Forelimb muscle (tissue), 1 donor: ENCODE measurements around the gene NECTIN1. TPM values are rescaled to one million over a fixed set of nuclear protein-coding genes. Genes with fewer than 3 reads are reported as not detected.

Experiments used
- DNase-seq: peaks from one replicate; pipeline ENCODE4 v3.0.0-alpha.2; 2013; ENCODE audit warnings: low read depth
- polyA plus RNA-seq: library from polyadenylated mRNA; unstranded; fragments of 120-200 nt; gene quantifications from one replicate; pipeline ENCODE4 v1.2.1, GENCODE V29; 2013; ENCODE audit not compliant: insufficient read length

NECTIN1 gene
- polyA plus RNA-seq, 1 donor = 20.0 TPM

- no peak for DNase-seq
These were observed 26.5 kb upstream of the NECTIN1 start for GRCh38 chr11:119755356-119756071.

- DNase-seq = no peak
These were observed 25.8 kb upstream of the NECTIN1 start for GRCh38 chr11:119754656-119755355.

- DNase-seq = no peak
These were observed 25.2 kb upstream of the NECTIN1 start for GRCh38 chr11:119754199-119754598.

GRCh38 chr11:119752946-119753345 lies 23.9 kb upstream of the NECTIN1 start:
- DNase-seq = no peak

GRCh38 chr11:119752345-119752871 lies 23.4 kb upstream of the NECTIN1 start:
- DNase-seq = no peak

- DNase-seq = no peak
These were observed 21.1 kb upstream of the NECTIN1 start for GRCh38 chr11:119750056-119750455.

- no peak for DNase-seq
These were observed 20.1 kb upstream of the NECTIN1 start for GRCh38 chr11:119749006-119749565.

GRCh38 chr11:119747868-119748660 lies 19.1 kb upstream of the NECTIN1 start:
- DNase-seq = no peak

- no peak for DNase-seq
These were observed 17.0 kb upstream of the NECTIN1 start for GRCh38 chr11:119745776-119746535.

GRCh38 chr11:119745112-119745511 lies 16.1 kb upstream of the NECTIN1 start:
- no peak for DNase-seq

GRCh38 chr11:119744577-119744976 lies 15.6 kb upstream of the NECTIN1 start:
- no peak for DNase-seq

- DNase-seq = no peak
These were observed 14.0 kb upstream of the NECTIN1 start for GRCh38 chr11:119743006-119743405.

- no peak for DNase-seq
These were observed 13.4 kb upstream of the NECTIN1 start for GRCh38 chr11:119742263-119742861.

GRCh38 chr11:119741369-119742262 lies 12.6 kb upstream of the NECTIN1 start:
- no peak for DNase-seq

- DNase-seq = no peak
These were observed 11.0 kb upstream of the NECTIN1 start for GRCh38 chr11:119739975-119740374.

- DNase-seq = no peak
These were observed 10.2 kb upstream of the NECTIN1 start for GRCh38 chr11:119739021-119739703.

- DNase-seq = no peak
These were observed 9.0 kb upstream of the NECTIN1 start for GRCh38 chr11:119738059-119738439.

GRCh38 chr11:119737366-119738058 lies 8.5 kb upstream of the NECTIN1 start:
- no peak for DNase-seq

GRCh38 chr11:119734788-119735187 lies 5.8 kb upstream of the NECTIN1 start:
- no peak for DNase-seq
